GM03348 (cell line): Measurements from ENCODE around the gene TNFRSF12A.

Experiments used
- DNase-seq: peaks from one replicate; pipeline ENCODE4 v3.0.0; 2012; ENCODE audit warnings: low spot score

Gene TNFRSF12A

GRCh38 chr16:3020247-3020603, at the start of gene TNFRSF12A:
Gene TNFRSF12A (plus strand): TSS chr16:3020368. CDS start chr16:3020398, 30 bp downstream.
- DNase-seq = peak; percentile 96

DNA sequence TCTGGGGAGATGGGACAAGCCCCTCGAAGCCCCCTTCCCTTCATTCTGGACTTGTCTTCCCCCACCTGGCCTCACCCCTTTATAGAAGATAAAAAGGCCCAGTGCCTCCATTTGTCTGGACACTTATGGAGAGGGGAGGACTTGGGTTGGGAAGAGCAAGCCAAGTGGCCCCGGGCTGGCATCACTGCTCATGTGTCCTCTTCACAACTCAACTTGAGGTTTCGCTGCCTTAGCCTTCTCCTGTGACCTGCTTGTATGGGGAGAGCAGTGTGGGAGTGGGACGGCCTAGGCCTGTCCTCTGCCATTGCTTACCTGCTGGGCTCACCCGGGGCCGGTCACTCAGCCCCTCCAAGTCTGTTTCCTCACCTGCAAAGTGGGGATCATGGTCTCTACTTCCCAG, 49.6 kb upstream of the TNFRSF12A start:
- no peak for DNase-seq

GRCh38 chr16:2971134-2971984, 48.8 kb upstream of the TNFRSF12A start:
- no peak for DNase-seq

DNA sequence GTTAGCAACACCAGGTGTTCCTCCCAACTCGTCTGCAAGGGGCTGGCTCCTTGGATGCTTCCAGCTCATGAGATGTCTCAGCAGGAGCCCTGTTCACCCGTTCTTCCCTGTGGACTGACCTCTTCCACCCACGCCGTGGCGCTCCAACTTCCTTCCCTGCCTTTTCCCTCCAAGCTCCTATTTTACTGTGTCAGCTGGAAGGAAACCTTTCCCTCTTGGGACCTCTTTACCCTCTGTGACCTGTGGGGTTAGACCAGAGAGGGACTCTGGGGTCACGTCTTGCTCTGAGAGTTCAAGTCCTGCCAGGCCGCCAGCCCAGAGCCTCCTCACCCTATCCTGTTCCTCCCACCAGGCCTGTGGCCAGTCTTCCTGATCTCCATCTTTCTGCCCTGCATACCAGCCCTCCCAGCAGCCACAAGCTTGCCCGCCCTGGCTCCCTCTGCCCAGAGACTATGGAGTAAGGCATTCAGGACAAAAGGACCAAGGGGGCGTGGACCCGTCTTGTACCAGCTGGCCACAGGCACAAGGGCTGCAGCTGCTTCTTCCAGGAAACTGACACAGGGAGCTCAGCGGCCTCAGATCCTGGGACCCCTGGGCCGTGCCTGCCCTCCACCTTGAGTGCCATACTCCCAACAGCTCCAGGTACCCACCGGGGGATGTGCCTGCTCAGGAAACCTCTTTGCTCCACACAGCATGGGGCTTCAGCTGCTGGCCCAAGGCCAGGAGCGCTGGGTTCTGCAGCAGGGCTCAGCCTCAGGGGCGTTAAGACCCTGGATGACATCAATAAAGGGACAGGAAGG, 48.0 kb upstream of the TNFRSF12A start:
- DNase-seq = no peak

DNA sequence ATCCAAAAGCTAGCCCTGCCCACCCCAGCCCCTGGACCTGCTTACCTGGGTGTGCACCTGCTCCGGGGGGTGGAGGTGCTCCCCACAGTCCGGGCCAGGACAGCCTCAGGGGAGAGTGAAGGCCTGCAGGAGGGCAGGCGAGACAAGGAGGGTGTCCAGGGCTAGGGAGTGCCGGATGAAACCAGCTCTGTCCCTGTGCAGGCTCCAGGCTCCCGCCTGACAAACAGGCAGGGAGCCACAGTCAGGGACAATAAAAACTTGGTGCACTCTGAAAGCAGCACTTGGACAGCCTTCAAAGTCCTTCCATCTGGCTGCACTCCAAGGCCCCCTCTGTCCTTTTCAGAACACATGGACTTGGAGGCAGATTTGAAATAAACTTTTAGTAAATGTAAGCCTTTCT, 47.1 kb upstream of the TNFRSF12A start:
- DNase-seq = no peak

DNA sequence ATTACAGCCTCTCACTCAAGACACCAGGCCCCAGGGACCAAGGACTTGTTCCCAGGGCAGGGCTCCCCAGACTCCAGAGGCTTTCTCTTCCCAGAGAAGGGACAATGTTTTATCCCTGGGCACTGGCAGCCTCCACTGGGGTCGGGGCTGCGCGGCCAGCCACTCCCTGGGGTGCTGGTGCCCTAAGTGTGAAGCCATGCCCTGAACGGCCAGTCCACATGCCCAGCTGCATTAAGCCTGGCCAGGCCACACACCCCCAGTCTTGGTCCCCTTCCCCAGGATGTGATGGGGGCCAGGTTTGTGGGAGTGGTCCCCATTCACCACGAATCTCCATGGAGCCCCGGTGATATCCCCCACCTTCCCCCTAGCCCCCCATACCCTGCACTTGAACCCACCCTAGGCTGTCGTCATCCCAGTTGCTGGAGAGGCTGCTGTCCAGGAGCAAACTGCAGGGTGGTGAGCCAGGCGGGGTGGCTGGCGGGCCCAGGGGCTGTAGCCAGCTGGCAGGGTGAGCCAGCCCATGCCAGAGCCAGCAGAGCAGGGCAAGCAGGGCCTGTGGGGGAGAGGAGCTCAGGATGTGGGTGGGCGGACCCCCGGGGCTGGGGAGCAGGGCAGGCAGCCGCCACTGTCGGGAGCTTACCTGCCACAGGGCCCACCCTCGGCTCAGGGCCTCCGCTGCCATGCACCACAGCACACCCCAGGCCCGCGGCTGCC, 46.4 kb upstream of the TNFRSF12A start:
- DNase-seq = no peak

GRCh38 chr16:2974319-2975056, 45.7 kb upstream of the TNFRSF12A start:
- DNase-seq = no peak

DNA sequence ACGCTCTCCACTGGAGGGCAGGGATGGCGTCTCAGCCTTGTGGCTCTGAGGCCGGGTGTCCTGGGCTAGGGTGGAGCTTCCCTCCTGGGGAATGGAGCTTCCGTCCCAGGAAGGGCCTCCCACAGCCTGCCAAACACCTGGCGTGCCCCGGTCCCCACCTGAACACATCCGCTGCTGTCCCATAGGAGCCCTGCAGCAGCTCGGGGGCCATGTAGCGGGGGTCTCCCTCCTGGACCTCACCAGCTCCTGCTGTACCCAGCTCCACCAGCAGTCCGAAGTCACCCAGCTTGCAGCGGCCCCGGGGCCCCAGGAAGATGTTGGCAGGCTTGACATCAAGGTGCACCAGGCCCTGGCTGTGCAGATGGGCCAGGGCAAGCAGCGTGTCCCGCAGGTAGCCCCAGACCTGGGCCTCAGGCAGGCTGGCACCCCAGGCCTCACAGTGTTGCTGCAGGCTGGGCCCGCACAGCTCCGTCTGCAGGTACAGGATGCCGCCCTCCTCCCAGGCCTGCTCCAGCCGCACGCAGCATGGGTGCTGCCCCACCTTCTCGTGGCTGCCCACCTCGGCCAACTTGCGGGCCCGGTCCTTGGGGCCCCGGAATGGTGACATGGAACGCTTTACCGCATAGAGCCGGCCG, 44.9 kb upstream of the TNFRSF12A start:
- DNase-seq = no peak

DNA sequence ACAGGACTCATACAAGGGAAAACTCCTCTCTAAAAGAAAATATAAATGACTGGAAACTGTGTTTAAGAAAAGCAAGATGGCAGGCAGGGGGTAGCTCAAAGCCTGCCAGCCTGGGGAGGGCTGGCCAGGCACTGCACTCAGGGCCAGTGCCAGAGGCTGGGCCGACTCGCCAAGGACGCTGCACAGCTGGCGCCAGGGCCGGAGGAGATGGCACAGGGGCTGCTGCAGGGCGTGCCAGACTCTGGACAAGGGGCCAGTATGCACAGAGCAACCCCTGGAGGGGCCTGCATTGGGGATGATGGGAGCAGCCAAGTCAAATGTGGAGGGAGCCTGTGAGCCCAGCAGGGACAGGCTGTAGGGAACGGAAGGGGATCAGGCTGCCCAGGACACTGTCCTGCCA, 44.0 kb upstream of the TNFRSF12A start:
- no peak for DNase-seq

DNA sequence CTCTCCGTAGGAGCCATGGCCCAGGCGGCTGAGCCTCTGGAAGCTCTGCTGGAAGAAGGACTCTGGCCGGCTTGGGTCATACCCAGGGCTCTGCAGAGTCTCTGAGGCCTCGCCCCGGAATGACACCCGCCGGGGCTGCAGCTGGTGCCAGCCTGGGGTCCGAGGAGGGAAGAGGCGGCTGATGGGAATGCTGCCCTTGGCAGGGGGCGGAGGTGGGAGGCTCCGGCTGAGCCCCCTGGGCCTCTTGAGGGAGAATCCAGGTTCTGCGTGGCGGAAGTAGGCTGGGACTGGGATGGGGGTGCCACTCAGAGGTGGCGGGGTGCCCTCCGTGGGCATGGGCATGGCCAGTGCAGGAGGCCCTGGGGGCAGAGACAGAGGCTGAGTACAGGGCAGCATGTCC, 43.5 kb upstream of the TNFRSF12A start:
- no peak for DNase-seq

GRCh38 chr16:2977440-2977839, 42.7 kb upstream of the TNFRSF12A start:
- no peak for DNase-seq

DNA sequence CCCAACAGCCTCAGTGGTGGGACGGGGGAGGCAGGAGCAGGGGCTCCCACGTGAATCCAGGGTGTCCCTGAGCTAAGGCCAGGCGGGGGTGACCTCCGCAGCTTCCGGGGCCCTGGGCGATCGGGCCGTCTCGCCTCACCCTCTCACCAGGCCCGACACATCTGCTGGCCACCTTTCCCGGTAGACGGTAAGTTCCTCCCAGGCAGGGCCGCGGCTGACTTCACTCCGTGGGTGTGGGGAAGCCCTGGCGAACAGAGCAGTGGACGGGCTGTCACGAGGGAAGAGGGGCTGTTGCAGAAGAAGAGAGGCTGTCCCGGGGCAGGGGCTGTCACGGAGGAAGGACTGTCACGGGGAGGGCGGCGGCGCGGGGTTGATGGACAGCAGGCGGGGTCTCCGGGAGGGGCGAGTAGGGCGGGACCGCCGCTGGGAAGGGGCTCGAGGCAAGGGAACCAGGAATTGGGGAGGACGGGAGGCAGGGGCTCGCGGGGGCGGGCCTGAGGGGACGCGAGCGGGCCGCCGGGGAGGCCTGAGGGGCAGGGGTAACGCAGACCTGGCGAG, 40.4 kb upstream of the TNFRSF12A start:
- no peak for DNase-seq

- DNase-seq = peak; percentile 100
Observed at GRCh38 chr16:2980227-2981176, 39.7 kb upstream of the TNFRSF12A start, which contains the start of gene PKMYT1. Gene PKMYT1 (minus strand): TSS chr16:2980446. CDS start chr16:2979657, 789 bp downstream.

GRCh38 chr16:2981177-2981898, 38.8 kb upstream of the TNFRSF12A start:
- no peak for DNase-seq

GRCh38 chr16:2981899-2982250, 38.3 kb upstream of the TNFRSF12A start:
- no peak for DNase-seq

DNA sequence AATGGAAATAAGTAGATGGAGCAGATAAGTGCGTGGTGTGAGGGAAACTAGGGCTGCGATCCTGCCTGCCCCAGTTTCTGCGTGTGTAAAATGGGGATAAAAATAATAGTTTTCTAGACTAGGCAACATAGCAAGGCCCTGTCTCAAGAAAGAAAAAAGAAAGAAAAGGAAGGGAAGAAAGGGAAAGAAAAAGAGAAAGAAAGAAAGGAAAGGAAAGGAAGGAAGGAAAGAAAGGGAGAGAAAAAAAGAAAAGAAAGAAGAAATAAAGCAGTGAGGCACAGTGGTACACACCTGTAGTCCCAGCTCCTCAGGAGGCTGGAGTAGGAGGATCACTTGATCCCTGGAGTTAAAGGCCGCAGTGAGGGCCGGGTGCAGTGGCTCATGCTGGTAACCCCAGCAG, 37.8 kb upstream of the TNFRSF12A start:
- DNase-seq = no peak

GRCh38 chr16:2983706-2984136, 36.4 kb upstream of the TNFRSF12A start:
- peak; percentile 95 for DNase-seq

- DNase-seq = no peak
Observed at GRCh38 chr16:2985462-2985861, 34.7 kb upstream of the TNFRSF12A start.

DNA sequence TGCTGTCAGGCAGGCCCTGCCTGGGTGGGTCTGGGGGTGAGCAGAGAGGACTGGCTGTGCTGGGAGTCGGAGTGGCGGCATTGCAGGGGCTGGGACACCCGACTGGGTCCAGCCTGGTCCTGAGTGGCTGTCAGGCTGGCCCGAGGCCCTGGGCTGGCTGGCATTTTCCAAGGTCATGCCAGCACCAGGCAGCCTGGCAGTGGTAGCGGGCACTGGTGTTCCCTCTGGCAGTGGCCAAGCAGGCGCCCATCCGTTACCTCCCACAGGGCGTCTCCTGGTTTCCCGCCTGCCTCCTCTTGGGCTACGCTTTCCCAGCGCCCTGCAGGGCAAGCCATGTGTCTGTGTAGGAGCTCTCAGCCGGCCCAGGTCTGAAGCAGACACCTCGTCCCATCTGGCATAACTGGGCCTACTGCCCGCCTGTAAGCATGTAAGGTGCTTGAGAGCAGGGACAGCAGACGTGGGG, 34.2 kb upstream of the TNFRSF12A start:
- DNase-seq = no peak
